PC-3 (cell line): ENCODE data around the gene RNF212B. TPM values are rescaled to one million over a fixed set of nuclear protein-coding genes. Genes with fewer than 3 reads are reported as not detected.

Experiments
- ATAC-seq: fragments of 200-7000 bp; cut with Tn5 transposase; 2 replicates; pipeline ENCODE4 v1.9.1; 2020; ENCODE audit warnings: mild to moderate bottlenecking, moderate library complexity
- BruUV-seq: library from RNA; stranded (reverse); fragments of 400-500 nt; replicated peaks from 2 replicates; lab custom pipeline; 2021; lab: Mats Ljungman, UMichigan
- CTCF ChIA-PET: fragments of 300-600 bp; sonication (Branson Sonifier 250); formaldehyde crosslinking; loops from one replicate; lab custom pipeline; 2022; ENCODE audit warnings: antibody characterized with exemption; lab: Charles Lee
- POLR2A ChIA-PET: fragments of 300-600 bp; sonication (Branson Sonifier 250); formaldehyde crosslinking; loops from one replicate; lab custom pipeline; 2022; ENCODE audit warnings: antibody characterized with exemption; ENCODE audit not compliant: unreplicated experiment; lab: Charles Lee
- DNase-seq: peaks from one replicate; pipeline ENCODE4 v3.0.0-alpha.2; 2015
- H2AFZ ChIP-seq: fragments of 300-600 bp; sonication (generic); 2 replicates; pipeline ENCODE4 v1.6.0; 2016; ENCODE audit warnings: antibody characterized with exemption, low read length
- H3F3A ChIP-seq: fragments of 300-600 bp; sonication (generic); one replicate; pipeline ENCODE4 v1.6.0; 2017; ENCODE audit warnings: antibody characterized with exemption, low read length, control low read depth, mild to moderate bottlenecking; ENCODE audit not compliant: unreplicated experiment
- H3K27ac ChIP-seq: fragments of 300-600 bp; sonication (generic); 2 replicates; pipeline ENCODE4 v1.5.1; 2016; ENCODE audit warnings: mild to moderate bottlenecking, low read length
- H3K27me3 ChIP-seq: fragments of 300-600 bp; sonication (generic); 2 replicates; pipeline ENCODE4 v1.6.1; 2016; ENCODE audit warnings: low read length, mixed read lengths
- H3K36me3 ChIP-seq: fragments of 300-600 bp; sonication (generic); 2 replicates; pipeline ENCODE4 v1.6.1; 2016; ENCODE audit warnings: low read depth, mixed run types, low read length, mixed read lengths
- H3K4me1 ChIP-seq: fragments of 300-600 bp; sonication (generic); 2 replicates; pipeline ENCODE4 v1.5.1; 2016; ENCODE audit warnings: low read length; ENCODE audit not compliant: insufficient read depth
- H3K4me2 ChIP-seq: fragments of 300-600 bp; sonication (generic); 2 replicates; pipeline ENCODE4 v1.6.0; 2016; ENCODE audit warnings: low read length
- H3K4me3 ChIP-seq: fragments of 300-600 bp; sonication (generic); 2 replicates; pipeline ENCODE4 v1.5.1; 2016; ENCODE audit warnings: mild to moderate bottlenecking, low read length, mixed read lengths
- H3K79me2 ChIP-seq: fragments of 300-600 bp; sonication (generic); 2 replicates; pipeline ENCODE4 v1.6.1; 2017; ENCODE audit warnings: low read length, mixed read lengths
- H3K9ac ChIP-seq: fragments of 300-600 bp; sonication (generic); 2 replicates; pipeline ENCODE4 v1.6.0; 2016; ENCODE audit warnings: mild to moderate bottlenecking, low read length
- H3K9me2 ChIP-seq: fragments of 300-600 bp; sonication (generic); replicated peaks from 2 replicates; pipeline ENCODE4 v1.6.1; 2016; ENCODE audit warnings: mixed run types, low read length, mixed read lengths
- H3K9me3 ChIP-seq: fragments of 300-600 bp; sonication (generic); 2 replicates; pipeline ENCODE4 v1.6.1; 2016; ENCODE audit warnings: low read length, mixed read lengths
- H4K20me1 ChIP-seq: fragments of 300-600 bp; sonication (generic); 2 replicates; pipeline ENCODE4 v1.6.1; 2016; ENCODE audit warnings: low read length, mixed read lengths
- EZH2 ChIP-seq: fragments of 300-600 bp; sonication (generic); IDR thresholded peaks from one replicate; pipeline ENCODE4 v1.6.1; 2017; ENCODE audit warnings: antibody characterized with exemption, mild to moderate bottlenecking, low read length; ENCODE audit not compliant: unreplicated experiment
- EZH2phosphoT487 ChIP-seq: fragments of 300-600 bp; sonication (generic); IDR thresholded peaks from 2 replicates; pipeline ENCODE4 v1.6.1; 2018; ENCODE audit warnings: mild to moderate bottlenecking, antibody characterized with exemption, low read length, borderline replicate concordance
- intact Hi-C: fragments of 100-400 bp; cut with micrococcal nuclease; formaldehyde crosslinking; loops from 2 replicates; pipeline ENCODE4 v1.9.0; 2023
- total RNA-seq: library from RNA; depleted of rRNA; stranded (reverse); fragments of >200 nt; gene quantifications from 2 replicates; pipeline ENCODE4 v1.2.3, GENCODE V29; 2014
- TF ChIP-seq, protein P1 (sequence below): fragments of 300-600 bp; sonication (generic); conservative IDR thresholded peaks from 2 replicates; pipeline ENCODE4 v1.5.1; 2017; ENCODE audit warnings: antibody characterized with exemption, low read depth, mild to moderate bottlenecking, low read length

The RNF212B gene
- total RNA-seq, 1 experiment from 2014 or later, result not detected

- no peak for DNase-seq
- Histone ChIP-seq H3K9me3 (no peaks in the 10 kb centered on the region), H3F3A (peaks cover 4% of the 10 kb centered on the region), H3K4me2 (no peak overlapping the region), H3K27me3 (no peaks in the 10 kb centered on the region), H2AFZ (no peak overlapping the region), H3K4me1 (peaks cover 12% of the 10 kb centered on the region), H3K9me2 (no peaks in the 10 kb centered on the region), H4K20me1 (no peaks in the 10 kb centered on the region), H3K27ac (no peak overlapping the region), H3K79me2 (peaks cover 12% of the 10 kb centered on the region), H3K36me3 (no peaks in the 10 kb centered on the region), H3K9ac (no peak overlapping the region), H3K4me3 (no peak overlapping the region)
- ChIA-PET CTCF (no interaction called here), POLR2A (no interaction called here)
- no TSS peak for BruUV-seq
- no peak for ATAC-seq
- intact Hi-C loops, result no loop called here
- TF ChIP-seq, protein P1, sequence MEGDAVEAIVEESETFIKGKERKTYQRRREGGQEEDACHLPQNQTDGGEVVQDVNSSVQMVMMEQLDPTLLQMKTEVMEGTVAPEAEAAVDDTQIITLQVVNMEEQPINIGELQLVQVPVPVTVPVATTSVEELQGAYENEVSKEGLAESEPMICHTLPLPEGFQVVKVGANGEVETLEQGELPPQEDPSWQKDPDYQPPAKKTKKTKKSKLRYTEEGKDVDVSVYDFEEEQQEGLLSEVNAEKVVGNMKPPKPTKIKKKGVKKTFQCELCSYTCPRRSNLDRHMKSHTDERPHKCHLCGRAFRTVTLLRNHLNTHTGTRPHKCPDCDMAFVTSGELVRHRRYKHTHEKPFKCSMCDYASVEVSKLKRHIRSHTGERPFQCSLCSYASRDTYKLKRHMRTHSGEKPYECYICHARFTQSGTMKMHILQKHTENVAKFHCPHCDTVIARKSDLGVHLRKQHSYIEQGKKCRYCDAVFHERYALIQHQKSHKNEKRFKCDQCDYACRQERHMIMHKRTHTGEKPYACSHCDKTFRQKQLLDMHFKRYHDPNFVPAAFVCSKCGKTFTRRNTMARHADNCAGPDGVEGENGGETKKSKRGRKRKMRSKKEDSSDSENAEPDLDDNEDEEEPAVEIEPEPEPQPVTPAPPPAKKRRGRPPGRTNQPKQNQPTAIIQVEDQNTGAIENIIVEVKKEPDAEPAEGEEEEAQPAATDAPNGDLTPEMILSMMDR, result no peak
- TF ChIP-seq EZH2phosphoT487 (no peak), EZH2 (no peak)
These were observed 60.0 kb downstream of the RNF212B start for GRCh38 chr14:23297611-23298277.

- Histone ChIP-seq H3K27me3 (no peaks in the 10 kb centered on the region), H3K4me1 (peaks cover 12% of the 10 kb centered on the region), H3K36me3 (no peaks in the 10 kb centered on the region), H3K4me3 (no peak overlapping the region), H3K9me3 (no peaks in the 10 kb centered on the region), H4K20me1 (no peaks in the 10 kb centered on the region), H2AFZ (no peak overlapping the region), H3K27ac (no peak overlapping the region), H3K9me2 (no peaks in the 10 kb centered on the region), H3K79me2 (peaks cover 12% of the 10 kb centered on the region), H3K4me2 (peak overlapping the region; percentile 89), H3F3A (peaks cover 4% of the 10 kb centered on the region), H3K9ac (no peak overlapping the region)
- CTCF ChIA-PET, result no interaction called here
- intact Hi-C loops, result no loop called here
- DNase-seq, result peak; percentile 36
- BruUV-seq, result no TSS peak
- ATAC-seq, result no peak
- TF ChIP-seq EZH2, result no peak
- TF ChIP-seq, protein P1, result peak; percentile 56
- no peak for TF ChIP-seq EZH2phosphoT487
- POLR2A ChIA-PET, result no interaction called here
These were observed 61.6 kb downstream of the RNF212B start for GRCh38 chr14:23299211-23299957.
